Neural progenitor cell (in vitro differentiated cells): ENCODE data around the gene LPIN2. TPM values are rescaled to one million over a fixed set of nuclear protein-coding genes. Genes with fewer than 3 reads are reported as not detected.
"Not testable (repeated sequence)": the region's sequence is repeated elsewhere in the genome, so short reads cannot be mapped to it uniquely, and the experiment has no call there.

Experiments used
- DNase-seq: peaks from one replicate; pipeline ENCODE4 v3.0.0-alpha.2; 2016; ENCODE audit warnings: low spot score
- H2AFZ ChIP-seq: fragments of 200-600 bp; sonication (generic); replicated peaks from 2 replicates; pipeline ENCODE4 v1.6.1; 2016; ENCODE audit warnings: antibody characterized with exemption
- H3F3A ChIP-seq: fragments of 200-600 bp; sonication (generic); 2 replicates; pipeline ENCODE4 v1.6.1; 2016; ENCODE audit warnings: antibody characterized with exemption, low read depth
- H3K27ac ChIP-seq: fragments of 200-600 bp; sonication (generic); 2 replicates; pipeline ENCODE4 v1.5.1; 2016; ENCODE audit warnings: mild to moderate bottlenecking
- H3K27me3 ChIP-seq: fragments of 200-600 bp; sonication (generic); 2 replicates; pipeline ENCODE4 v1.6.1; 2016; ENCODE audit warnings: mild to moderate bottlenecking, moderate library complexity
- H3K36me3 ChIP-seq: fragments of 200-600 bp; sonication (generic); 2 replicates; pipeline ENCODE4 v1.5.1; 2016
- H3K4me1 ChIP-seq: fragments of 200-600 bp; sonication (generic); 2 replicates; pipeline ENCODE4 v1.6.1; 2016; ENCODE audit warnings: mixed run types
- H3K4me2 ChIP-seq: fragments of 200-600 bp; sonication (generic); 2 replicates; pipeline ENCODE4 v1.6.1; 2016
- H3K4me3 ChIP-seq: fragments of 200-600 bp; sonication (generic); 2 replicates; pipeline ENCODE4 v1.5.1; 2016
- H3K79me2 ChIP-seq: fragments of 200-600 bp; sonication (generic); 2 replicates; pipeline ENCODE4 v1.6.1; 2016; ENCODE audit warnings: low read depth
- H3K9ac ChIP-seq: fragments of 200-600 bp; sonication (generic); 2 replicates; pipeline ENCODE4 v1.6.1; 2016
- H3K9me3 ChIP-seq: fragments of 200-600 bp; sonication (generic); 2 replicates; pipeline ENCODE4 v1.5.1; 2016; ENCODE audit warnings: low read depth
- H4K20me1 ChIP-seq: fragments of 200-600 bp; sonication (generic); 2 replicates; pipeline ENCODE4 v1.6.1; 2016; ENCODE audit warnings: low read depth
- H3K27ac Mint-ChIP-seq: 3 replicates; pipeline ENCODE4 v1.8.0; 2021; ENCODE audit warnings: mixed read lengths
- H3K27me3 Mint-ChIP-seq: 2 replicates; pipeline ENCODE4 v1.8.0; 2022; ENCODE audit warnings: low read depth, mild to moderate bottlenecking, inconsistent platforms, moderate library complexity, mixed read lengths; ENCODE audit not compliant: insufficient read depth
- H3K36me3 Mint-ChIP-seq: 3 replicates; pipeline ENCODE4 v1.8.0; 2021; ENCODE audit warnings: mixed read lengths
- H3K4me1 Mint-ChIP-seq: 3 replicates; pipeline ENCODE4 v1.8.0; 2021; ENCODE audit warnings: mixed read lengths
- H3K4me3 Mint-ChIP-seq: 3 replicates; pipeline ENCODE4 v1.8.0; 2021; ENCODE audit warnings: mild to moderate bottlenecking, moderate library complexity, mixed read lengths
- H3K9me3 Mint-ChIP-seq: 3 replicates; pipeline ENCODE4 v1.8.0; 2020; ENCODE audit warnings: mixed read lengths
- EZH2 ChIP-seq: fragments of 200-600 bp; sonication (generic); IDR thresholded peaks from 2 replicates; pipeline ENCODE4 v1.6.1; 2017; ENCODE audit warnings: antibody characterized with exemption, mild to moderate bottlenecking, moderate library complexity
- EZH2phosphoT487 ChIP-seq: fragments of 200-600 bp; sonication (generic); IDR thresholded peaks from 2 replicates; pipeline ENCODE4 v1.6.1; 2017; ENCODE audit warnings: antibody characterized with exemption
- total RNA-seq: library from RNA; depleted of rRNA; stranded (reverse); fragments of >200 nt; gene quantifications from 2 replicates; pipeline ENCODE4 v1.2.3, GENCODE V29; 2015; ENCODE audit warnings: low replicate concordance
- TF ChIP-seq, protein P1 (sequence below): fragments of 200-600 bp; sonication (generic); IDR thresholded peaks from 2 replicates; pipeline ENCODE4 v1.5.1; 2017; ENCODE audit warnings: antibody characterized with exemption, mild to moderate bottlenecking

Gene LPIN2
- total RNA-seq, 1 donor from 2014 or later, result 32.1 TPM

DNA sequence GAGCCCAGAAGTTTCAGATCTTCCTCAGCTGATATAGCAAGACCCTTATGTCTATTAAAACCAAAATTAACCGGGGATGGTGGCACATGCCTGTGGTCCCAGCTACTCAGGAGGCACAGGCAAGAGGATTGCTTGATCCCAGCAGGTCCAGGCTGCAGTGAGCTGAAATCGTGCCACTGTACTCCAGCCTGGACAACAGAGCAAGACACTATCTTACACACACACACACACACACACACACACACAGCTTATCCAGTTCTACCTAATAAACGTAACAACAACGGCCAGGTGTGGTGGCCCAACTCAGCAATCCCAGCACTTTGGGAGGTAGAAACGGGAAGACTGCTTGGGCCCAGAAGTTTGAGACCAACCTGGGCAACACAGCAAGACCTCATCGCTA is 7.5 kb downstream of the LPIN2 start:
- Histone ChIP-seq H3K27me3 (no peaks in the 10 kb centered on the region), H3K79me2 (peaks cover 97% of the 10 kb centered on the region), H3F3A (no peaks in the 10 kb centered on the region), H2AFZ (no peak overlapping the region), H3K27ac (no peak overlapping the region), H3K36me3 (peaks cover 27% of the 10 kb centered on the region), H4K20me1 (no peaks in the 10 kb centered on the region), H3K4me2 (no peak overlapping the region), H3K4me1 (no peaks in the 10 kb centered on the region), H3K4me3 (no peak overlapping the region), H3K9me3 (peaks cover 8% of the 10 kb centered on the region), H3K9ac (no peak overlapping the region)
- H3K36me3 Mint-ChIP-seq, result peaks cover 71% of the 10 kb centered on the region
- DNase-seq, result no peak
- H3K4me3 Mint-ChIP-seq, result no peak overlapping the region
- TF ChIP-seq EZH2phosphoT487, result no peak
- no peak for TF ChIP-seq EZH2
- TF ChIP-seq, protein P1, sequence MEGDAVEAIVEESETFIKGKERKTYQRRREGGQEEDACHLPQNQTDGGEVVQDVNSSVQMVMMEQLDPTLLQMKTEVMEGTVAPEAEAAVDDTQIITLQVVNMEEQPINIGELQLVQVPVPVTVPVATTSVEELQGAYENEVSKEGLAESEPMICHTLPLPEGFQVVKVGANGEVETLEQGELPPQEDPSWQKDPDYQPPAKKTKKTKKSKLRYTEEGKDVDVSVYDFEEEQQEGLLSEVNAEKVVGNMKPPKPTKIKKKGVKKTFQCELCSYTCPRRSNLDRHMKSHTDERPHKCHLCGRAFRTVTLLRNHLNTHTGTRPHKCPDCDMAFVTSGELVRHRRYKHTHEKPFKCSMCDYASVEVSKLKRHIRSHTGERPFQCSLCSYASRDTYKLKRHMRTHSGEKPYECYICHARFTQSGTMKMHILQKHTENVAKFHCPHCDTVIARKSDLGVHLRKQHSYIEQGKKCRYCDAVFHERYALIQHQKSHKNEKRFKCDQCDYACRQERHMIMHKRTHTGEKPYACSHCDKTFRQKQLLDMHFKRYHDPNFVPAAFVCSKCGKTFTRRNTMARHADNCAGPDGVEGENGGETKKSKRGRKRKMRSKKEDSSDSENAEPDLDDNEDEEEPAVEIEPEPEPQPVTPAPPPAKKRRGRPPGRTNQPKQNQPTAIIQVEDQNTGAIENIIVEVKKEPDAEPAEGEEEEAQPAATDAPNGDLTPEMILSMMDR, result no peak
- no peak overlapping the region for H3K27ac Mint-ChIP-seq
- H3K27me3 Mint-ChIP-seq, result peaks cover 7% of the 10 kb centered on the region
- H3K9me3 Mint-ChIP-seq, result peaks cover 49% of the 10 kb centered on the region
- H3K4me1 Mint-ChIP-seq, result peaks cover 7% of the 10 kb centered on the region

DNA sequence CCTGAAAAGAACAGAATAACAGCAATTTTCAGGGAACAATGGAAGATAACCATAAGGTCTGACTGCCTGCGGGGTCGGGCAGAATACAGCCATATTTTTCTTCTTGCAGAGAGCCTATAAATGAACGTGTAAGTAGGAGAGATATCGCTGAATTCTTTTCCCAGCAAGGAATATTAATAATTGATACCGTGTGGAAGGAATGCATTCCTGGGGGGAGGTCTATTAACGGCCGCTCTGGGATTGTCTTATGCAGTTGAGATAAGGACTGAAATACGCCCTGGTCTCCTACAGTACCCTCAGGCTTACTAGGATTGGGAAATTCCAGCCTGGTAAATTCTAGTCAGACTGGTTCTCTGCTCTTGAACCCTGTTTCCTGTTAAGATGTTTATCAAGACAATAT is 9.2 kb downstream of the LPIN2 start:
- peaks cover 10% of the 10 kb centered on the region for H3K4me1 ChIP-seq
- H3K9ac ChIP-seq, H3K27me3 ChIP-seq, H3K4me3 Mint-ChIP-seq, H2AFZ ChIP-seq, H3K9me3 ChIP-seq, H3K27ac Mint-ChIP-seq, H3K4me1 Mint-ChIP-seq, H3K27ac ChIP-seq, H3K4me3 ChIP-seq, H3K4me2 ChIP-seq, DNase-seq, H3K27me3 Mint-ChIP-seq: not testable (repeated sequence)
- H3K9me3 Mint-ChIP-seq, result peaks cover 60% of the 10 kb centered on the region
- H3F3A ChIP-seq, result peaks cover 13% of the 10 kb centered on the region
- H3K79me2 ChIP-seq, result peaks cover 97% of the 10 kb centered on the region
- H4K20me1 ChIP-seq, result peaks cover 11% of the 10 kb centered on the region
- H3K36me3 ChIP-seq, result peaks cover 20% of the 10 kb centered on the region
- H3K36me3 Mint-ChIP-seq, result peaks cover 66% of the 10 kb centered on the region

DNA sequence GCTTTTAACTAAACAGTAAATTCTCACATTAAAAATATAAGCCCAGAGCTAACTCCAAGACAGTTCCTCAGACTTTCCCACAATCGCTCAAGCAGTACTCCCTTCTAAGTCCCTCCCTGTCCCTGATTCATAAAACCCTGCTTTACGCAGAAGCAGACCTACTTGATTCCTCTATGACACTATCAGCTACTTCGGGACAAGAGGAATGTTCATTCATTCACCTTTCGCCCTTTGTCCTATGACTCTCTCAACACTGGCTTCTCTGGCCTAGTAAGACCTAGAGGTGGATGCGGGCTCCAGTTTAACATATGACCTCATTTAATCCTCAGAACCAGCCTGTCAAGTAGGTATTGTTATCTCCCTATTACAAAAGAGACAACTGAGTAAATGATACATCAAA is 10.2 kb downstream of the LPIN2 start:
- Histone ChIP-seq H4K20me1 (peaks cover 21% of the 10 kb centered on the region), H3K79me2 (peaks cover 97% of the 10 kb centered on the region), H2AFZ (no peak overlapping the region), H3K27ac (no peak overlapping the region), H3K9me3 (peaks cover 8% of the 10 kb centered on the region), H3K4me2 (no peak overlapping the region), H3K27me3 (no peaks in the 10 kb centered on the region), H3K4me3 (no peak overlapping the region), H3K36me3 (peaks cover 18% of the 10 kb centered on the region), H3F3A (peaks cover 23% of the 10 kb centered on the region), H3K4me1 (peaks cover 10% of the 10 kb centered on the region), H3K9ac (no peak overlapping the region)
- no peak for DNase-seq
- TF ChIP-seq EZH2phosphoT487 (no peak), EZH2 (no peak)
- TF ChIP-seq, protein P1, result no peak
- peaks cover 58% of the 10 kb centered on the region for H3K9me3 Mint-ChIP-seq
- no peak overlapping the region for H3K27ac Mint-ChIP-seq
- H3K4me1 Mint-ChIP-seq, result peaks cover 16% of the 10 kb centered on the region
- peaks cover 64% of the 10 kb centered on the region for H3K36me3 Mint-ChIP-seq
- peaks cover 9% of the 10 kb centered on the region for H3K27me3 Mint-ChIP-seq
- no peak overlapping the region for H3K4me3 Mint-ChIP-seq

DNA sequence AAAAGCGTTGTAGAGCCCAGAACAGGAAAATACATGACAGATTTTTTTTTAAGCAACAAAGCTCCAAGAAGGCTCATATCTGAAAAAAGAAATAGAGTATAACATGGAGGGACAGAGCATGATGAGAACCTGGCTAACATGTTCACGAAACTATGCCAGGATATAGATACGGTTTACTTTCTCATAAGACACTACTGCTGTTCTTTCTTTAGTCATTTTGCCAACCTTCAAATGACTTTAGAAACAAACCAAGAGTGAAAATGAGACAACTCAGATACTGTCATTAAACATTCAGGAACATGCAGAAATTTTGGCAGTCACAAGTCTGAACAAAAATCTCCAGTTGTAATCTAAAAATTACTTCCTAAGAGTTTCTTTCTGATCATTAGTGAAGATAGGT is 14.3 kb downstream of the LPIN2 start:
- Mint-ChIP-seq H3K27ac (peak overlapping the region; percentile 17), H3K4me3 (no peak overlapping the region), H3K4me1 (peaks cover 22% of the 10 kb centered on the region), H3K36me3 (peaks cover 39% of the 10 kb centered on the region), H3K9me3 (peaks cover 33% of the 10 kb centered on the region), H3K27me3 (peaks cover 2% of the 10 kb centered on the region)
- H3K4me2 ChIP-seq, result no peak overlapping the region
- H3K79me2 ChIP-seq, result peaks cover 87% of the 10 kb centered on the region
- peaks cover 10% of the 10 kb centered on the region for H3K4me1 ChIP-seq
- peaks cover 8% of the 10 kb centered on the region for H3K9me3 ChIP-seq
- no peak overlapping the region for H3K9ac ChIP-seq
- TF ChIP-seq EZH2 (no peak), EZH2phosphoT487 (no peak)
- TF ChIP-seq, protein P1, result no peak
- H2AFZ ChIP-seq, result no peak overlapping the region
- peak overlapping the region; percentile 42 for H3K27ac ChIP-seq
- peaks cover 23% of the 10 kb centered on the region for H3F3A ChIP-seq
- DNase-seq, result no peak
- no peak overlapping the region for H3K4me3 ChIP-seq
- no peaks in the 10 kb centered on the region for H3K27me3 ChIP-seq
- H3K36me3 ChIP-seq, result peaks cover 14% of the 10 kb centered on the region
- peaks cover 35% of the 10 kb centered on the region for H4K20me1 ChIP-seq
